Vagina (tissue), 1 donor: Measurements from ENCODE around the gene LAMB4. TPM values are rescaled to one million over a fixed set of nuclear protein-coding genes. Genes with fewer than 3 reads are reported as not detected.

ENCODE experiments used
- small RNA-seq: library from RNA; depleted of rRNA; stranded (forward); fragments of <200 nt; gene quantifications from one replicate; pipeline ENCODE3, GENCODE V24; 2016
- total RNA-seq: library from RNA; depleted of rRNA; stranded (reverse); fragments of >200 nt; gene quantifications from one replicate; pipeline ENCODE4 v1.2.3, GENCODE V29; 2016

LAMB4 gene
- total RNA-seq, 1 donor from 2014 or later: 0.74 TPM

Small RNAs within 50 kb of the gene (small RNA-seq; reads per million reads assigned to genes)
- gene RF00012: not detected

Other genes starting within 250 kb of the LAMB4 start
- 67.8 TPM for gene DLD, start 239.2 kb downstream of the LAMB4 start, total RNA-seq
- gene LAMB1, start 127.2 kb downstream of the LAMB4 start, total RNA-seq: 152 TPM